HG03575 (cell line): ENCODE measurements around the gene GPI.
"Not testable (repeated sequence)": the region's sequence is repeated elsewhere in the genome, so short reads cannot be mapped to it uniquely, and the experiment has no call there.

Experiments
- ATAC-seq: cut with Tn5 transposase; IDR thresholded peaks from one replicate; pipeline ENCODE4 v1.9.1; 2021; ENCODE audit not compliant: unreplicated experiment, insufficient number of reproducible peaks, low FRiP score; ENCODE audit errors: extremely low read depth

Gene GPI

GRCh38 chr19:34393031-34393430 lies 28.0 kb downstream of the GPI start:
- no peak for ATAC-seq

- no peak for ATAC-seq
Measured at GRCh38 chr19:34393629-34394028, 28.6 kb downstream of the GPI start.

GRCh38 chr19:34397853-34398252 lies 32.9 kb downstream of the GPI start:
- no peak for ATAC-seq

DNA sequence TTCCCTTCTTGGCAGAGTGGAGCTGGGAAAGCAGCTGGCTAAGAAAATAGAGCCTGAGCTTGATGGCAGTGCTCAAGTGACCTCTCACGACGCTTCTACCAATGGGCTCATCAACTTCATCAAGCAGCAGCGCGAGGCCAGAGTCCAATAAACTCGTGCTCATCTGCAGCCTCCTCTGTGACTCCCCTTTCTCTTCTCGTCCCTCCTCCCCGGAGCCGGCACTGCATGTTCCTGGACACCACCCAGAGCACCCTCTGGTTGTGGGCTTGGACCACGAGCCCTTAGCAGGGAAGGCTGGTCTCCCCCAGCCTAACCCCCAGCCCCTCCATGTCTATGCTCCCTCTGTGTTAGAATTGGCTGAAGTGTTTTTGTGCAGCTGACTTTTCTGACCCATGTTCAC lies 34.9 kb downstream of the GPI start:
- ATAC-seq: no peak

DNA sequence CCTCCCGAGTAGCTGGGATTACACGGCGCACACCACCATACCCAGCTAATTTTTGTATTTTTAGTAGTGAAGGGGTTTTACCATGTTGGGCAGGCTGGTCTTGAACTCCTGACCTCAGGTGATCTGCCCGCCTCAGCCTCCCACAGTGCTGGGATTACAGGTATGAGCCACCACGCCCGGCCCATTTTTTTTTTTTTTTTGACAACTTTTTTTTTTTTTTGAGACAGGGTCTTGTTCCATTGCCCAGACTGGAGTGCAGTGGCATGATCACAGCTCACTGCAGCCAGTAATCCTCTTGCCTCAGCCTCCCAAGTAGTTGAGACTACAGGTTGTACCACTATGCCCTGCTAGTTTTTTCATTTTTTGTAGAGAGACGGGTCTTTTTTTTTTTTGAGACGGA lies 35.8 kb downstream of the GPI start:
- ATAC-seq: not testable (repeated sequence)

- no peak for ATAC-seq
Measured at GRCh38 chr19:34402074-34402600, 37.1 kb downstream of the GPI start.

- no peak for ATAC-seq
Measured at GRCh38 chr19:34403784-34404108, 38.8 kb downstream of the GPI start.

- ATAC-seq: no peak
Measured at GRCh38 chr19:34404109-34404909, 39.3 kb downstream of the GPI start, which contains the start of gene PDCD2L. Gene PDCD2L (plus strand): TSS chr19:34404399. CDS start chr19:34404431, 32 bp downstream.

GRCh38 chr19:34405892-34406660 lies 41.1 kb downstream of the GPI start:
- no peak for ATAC-seq

GRCh38 chr19:34408411-34408810 lies 43.4 kb downstream of the GPI start:
- ATAC-seq: no peak

DNA sequence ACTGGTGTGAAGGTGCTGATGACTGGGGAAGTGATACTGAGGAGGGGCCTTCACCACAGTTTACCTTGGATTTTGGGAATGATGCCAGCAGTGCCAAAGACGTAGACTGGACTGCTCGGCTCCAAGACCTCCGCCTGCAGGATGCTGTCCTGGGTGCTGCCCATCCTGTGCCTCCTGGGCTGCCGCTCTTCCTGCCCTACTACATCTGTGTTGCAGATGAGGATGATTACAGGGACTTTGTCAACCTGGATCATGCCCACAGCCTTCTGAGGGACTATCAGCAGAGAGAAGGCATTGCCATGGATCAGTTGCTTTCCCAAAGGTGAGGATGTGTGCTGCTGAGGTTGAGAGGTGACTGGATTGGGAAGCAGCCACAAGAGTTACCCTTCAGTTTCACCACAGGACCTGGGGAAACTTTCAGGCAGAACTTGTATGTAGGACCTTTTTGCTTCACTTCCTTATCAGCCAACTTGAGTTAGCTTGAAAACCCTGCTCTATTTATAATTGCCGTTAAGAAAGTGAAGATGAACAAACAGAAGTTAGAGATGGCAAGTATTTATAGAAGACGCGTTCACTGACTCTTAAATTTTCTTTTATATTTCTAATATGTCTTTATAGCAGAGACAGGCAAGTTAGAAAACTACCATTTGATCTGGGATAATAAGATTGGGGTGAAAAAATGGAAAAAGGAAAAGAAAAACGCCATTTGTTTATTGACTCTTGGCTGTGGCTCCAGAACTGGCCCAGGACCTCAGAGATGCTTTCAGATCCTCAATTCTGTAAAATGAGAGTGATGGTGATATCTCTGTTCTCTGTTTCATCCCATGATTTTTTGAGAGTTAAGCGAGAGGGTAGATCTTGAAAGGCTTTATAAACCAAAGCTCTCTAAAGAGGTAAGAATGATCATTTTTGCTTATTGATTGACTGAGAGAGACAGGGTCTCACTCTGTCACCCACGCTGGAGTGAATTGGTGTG lies 44.5 kb downstream of the GPI start:
- no peak for ATAC-seq

- ATAC-seq: no peak
Measured at GRCh38 chr19:34411216-34411615, 46.2 kb downstream of the GPI start.

DNA sequence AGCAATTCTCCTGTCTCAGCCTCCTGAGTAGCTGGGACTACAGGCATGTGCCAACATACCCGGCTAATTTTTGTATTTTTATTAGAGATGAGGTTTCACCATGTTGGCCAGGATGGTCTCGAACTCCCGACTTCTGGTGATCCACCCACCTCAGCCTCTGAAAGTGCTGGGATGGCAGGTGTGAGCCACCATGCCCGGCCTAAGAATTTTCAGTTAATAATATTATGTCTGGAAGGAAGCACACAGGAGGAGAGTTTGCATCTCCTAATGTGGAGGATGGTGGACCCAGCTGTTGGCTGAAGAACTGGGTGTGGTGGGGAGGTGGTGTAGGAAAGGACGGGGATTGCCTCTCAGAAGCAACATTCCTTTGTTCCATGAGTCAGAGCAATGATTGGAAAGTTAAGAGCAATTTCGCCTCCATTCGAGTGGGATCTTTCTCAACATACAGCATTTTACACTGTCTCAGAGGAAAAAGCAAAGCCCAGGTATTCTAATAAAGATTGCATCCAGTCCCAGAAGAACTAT lies 51.1 kb downstream of the GPI start:
- ATAC-seq: no peak

GRCh38 chr19:34418300-34418699 lies 53.3 kb downstream of the GPI start:
- ATAC-seq: no peak

DNA sequence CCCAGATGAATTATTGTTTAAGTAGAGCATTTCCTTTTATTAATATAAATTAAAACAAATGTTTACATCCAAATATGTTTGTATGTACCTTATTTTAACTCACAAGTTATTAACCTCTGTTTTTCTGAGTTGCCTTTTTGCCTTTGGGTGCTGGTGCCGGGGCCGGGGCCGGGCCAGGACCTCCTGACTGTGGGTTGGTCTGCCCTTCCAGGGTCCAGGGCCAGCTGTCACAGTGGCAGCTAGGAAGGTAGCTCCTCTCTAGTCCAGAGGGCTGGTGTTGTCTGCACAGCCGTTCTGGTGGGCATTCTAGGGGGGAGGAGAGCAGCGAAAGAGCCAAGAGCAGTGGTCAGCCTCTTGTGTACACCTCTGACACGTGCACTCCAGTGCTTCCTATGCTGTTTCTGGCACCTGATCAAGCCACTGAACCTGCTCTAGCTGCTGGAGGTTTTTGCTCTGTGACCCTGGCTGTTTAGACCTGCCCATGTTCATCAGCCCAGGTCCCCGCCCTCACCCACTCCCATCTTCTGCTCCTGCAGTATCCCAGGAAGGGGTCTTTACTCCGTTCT lies 61.2 kb downstream of the GPI start:
- ATAC-seq: no peak

DNA sequence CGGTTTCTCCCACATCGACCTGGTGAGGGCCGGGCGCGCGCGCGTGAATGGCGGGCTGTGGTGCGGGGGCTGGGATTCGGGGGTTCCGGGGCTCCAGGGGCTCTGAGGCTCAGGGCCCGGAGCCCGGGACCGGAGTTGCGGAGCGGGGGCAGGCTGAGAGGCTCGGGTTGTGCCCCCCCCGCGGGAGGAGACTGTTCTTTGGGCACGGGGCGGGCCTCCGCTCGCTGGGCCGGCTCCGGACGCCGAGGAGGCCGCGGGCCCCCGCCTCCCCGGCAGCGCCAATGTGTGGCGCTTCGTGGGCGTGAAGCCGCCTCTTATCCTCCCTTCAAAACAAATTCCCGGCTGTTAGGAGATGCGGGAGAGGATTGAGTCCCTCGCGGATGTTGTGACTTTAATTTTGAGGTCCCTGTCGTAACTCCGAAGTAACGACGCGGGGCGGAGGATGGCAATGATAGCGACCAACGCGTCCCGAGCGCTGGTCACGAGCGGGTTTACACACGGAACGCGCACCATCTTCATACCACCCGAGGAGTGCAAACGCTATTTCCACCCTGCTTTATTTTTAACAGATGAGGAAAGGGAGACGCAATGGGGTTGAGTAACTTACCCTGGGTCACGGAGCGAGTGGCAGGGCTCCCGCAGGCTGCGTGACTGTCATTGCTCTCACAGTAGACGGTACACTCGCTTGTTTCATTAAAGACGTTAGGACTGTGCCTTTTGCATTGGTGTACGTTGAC lies 63.7 kb downstream of the GPI start:
- no peak for ATAC-seq

- no peak for ATAC-seq
Measured at GRCh38 chr19:34429553-34429952, 64.6 kb downstream of the GPI start.
